Endothelial cell of umbilical vein (primary cell): ENCODE measurements around the gene MORC2. TPM values are rescaled to one million over a fixed set of nuclear protein-coding genes. Genes with fewer than 3 reads are reported as not detected.

Experiments used
- BruUV-seq: library from RNA; stranded (reverse); fragments of 400-500 nt; replicated peaks from 2 replicates; lab custom pipeline; 2021; lab: Mats Ljungman, UMichigan
- CTCF ChIA-PET: fragments of 300-600, 350-600 bp; sonication (Branson Sonifier 250); formaldehyde crosslinking; loops from one replicate; lab custom pipeline; 2021; ENCODE audit warnings: antibody characterized with exemption, inconsistent platforms; lab: Charles Lee
- POLR2A ChIA-PET: fragments of 300-600, 350-600 bp; sonication (Branson Sonifier 250); formaldehyde crosslinking; loops from one replicate; lab custom pipeline; 2021; ENCODE audit warnings: antibody characterized with exemption, inconsistent platforms; lab: Charles Lee
- DNase-seq: peaks from one replicate; pipeline ENCODE4 v3.0.0-alpha.2; 2011; ENCODE audit warnings: low read depth, low spot score
- FAIRE-seq: peaks from 2 replicates; lab custom pipeline; 2011; peaks lifted over from hg19 to GRCh38; lab: Jason Lieb, UNC
- H2AFZ ChIP-seq: 2 replicates; pipeline ENCODE4 v1.6.0; 2012; ENCODE audit warnings: low read depth, low read length, control low read depth, inconsistent platforms
- H3K27ac ChIP-seq: 2 replicates; pipeline ENCODE4 v1.5.1; 2011; ENCODE audit warnings: low read depth, mild to moderate bottlenecking, control low read depth, low read length, moderate library complexity; ENCODE audit not compliant: insufficient read depth
- H3K27me3 ChIP-seq, 2 experiments: 2 replicates each; pipeline versions ENCODE4 v1.6.0 to v1.6.1; 2011; ENCODE audit warnings: low read length in 2 of 2, mixed read lengths in 1 of 2; ENCODE audit not compliant: control insufficient read depth in 2 of 2, insufficient read depth in 2 of 2
- H3K36me3 ChIP-seq, 2 experiments: 2 replicates in 1 of 2; 3 replicates in 1 of 2; pipeline ENCODE4 v1.5.1; 2011; ENCODE audit warnings: low read length in 2 of 2, mild to moderate bottlenecking in 1 of 2, moderate library complexity in 1 of 2; ENCODE audit not compliant: control insufficient read depth in 2 of 2, insufficient read depth in 2 of 2; ENCODE audit errors: extremely low read depth in 1 of 2
- H3K4me1 ChIP-seq: 3 replicates; pipeline ENCODE4 v1.5.1; 2011; ENCODE audit warnings: mild to moderate bottlenecking, low read length; ENCODE audit not compliant: control insufficient read depth, insufficient read depth; ENCODE audit errors: extremely low read depth
- H3K4me2 ChIP-seq: 2 replicates; pipeline ENCODE4 v1.6.1; 2011; ENCODE audit warnings: low read length, control low read depth, mixed read lengths; ENCODE audit not compliant: insufficient read depth
- H3K4me3 ChIP-seq, 3 experiments: fragments of 200-600 bp in 1 of 3; sonication (generic), shearing (Covaris generic) in 1 of 3; replicated peaks in 1 of 3; 2 replicates each; pipeline ENCODE4 v1.5.1; 2011 to 2016; ENCODE audit warnings: control low read depth in 3 of 3, low read length in 3 of 3, mild to moderate bottlenecking in 2 of 3, inconsistent platforms in 1 of 3, low read depth in 1 of 3, moderate library complexity in 1 of 3; ENCODE audit not compliant: insufficient read depth in 1 of 3
- H3K79me2 ChIP-seq: 2 replicates; pipeline ENCODE4 v1.6.0; 2012; ENCODE audit warnings: low read length, inconsistent platforms; ENCODE audit not compliant: control insufficient read depth, insufficient read depth
- H3K9ac ChIP-seq: replicated peaks from 2 replicates; pipeline ENCODE3; 2011; ENCODE audit warnings: low read length, control low read depth; ENCODE audit not compliant: insufficient read depth; ENCODE audit errors: extremely low read depth
- H3K9me1 ChIP-seq: replicated peaks from 3 replicates; pipeline ENCODE4 v1.6.0; 2011; ENCODE audit warnings: mild to moderate bottlenecking, low read length; ENCODE audit not compliant: control insufficient read depth, insufficient read depth; ENCODE audit errors: extremely low read depth
- H3K9me3 ChIP-seq: replicated peaks from 2 replicates; pipeline ENCODE4 v1.5.1; 2012; ENCODE audit warnings: low read length, inconsistent platforms; ENCODE audit not compliant: control insufficient read depth, insufficient read depth
- H4K20me1 ChIP-seq: replicated peaks from 2 replicates; pipeline ENCODE3; 2011; ENCODE audit warnings: mild to moderate bottlenecking, low read length; ENCODE audit not compliant: control insufficient read depth, insufficient read depth; ENCODE audit errors: extremely low read depth
- EZH2 ChIP-seq: IDR thresholded peaks from 2 replicates; pipeline ENCODE4 v1.6.1; 2012; ENCODE audit warnings: borderline replicate concordance, low read depth, mild to moderate bottlenecking, moderate library complexity, low read length, inconsistent platforms; ENCODE audit not compliant: severe bottlenecking
- FOS ChIP-seq: IDR thresholded peaks from 2 replicates; pipeline ENCODE4 v1.6.1; 2011; ENCODE audit warnings: mild to moderate bottlenecking, low read length, moderate library complexity, borderline replicate concordance; ENCODE audit not compliant: insufficient read depth
- GATA2 ChIP-seq: IDR thresholded peaks from 2 replicates; pipeline ENCODE4 v1.7.0; 2011; ENCODE audit warnings: low read depth, mild to moderate bottlenecking, moderate library complexity, mixed read lengths, low read length; ENCODE audit not compliant: insufficient read length, insufficient read depth
- JUN ChIP-seq: IDR thresholded peaks from 2 replicates; pipeline ENCODE4 v1.6.1; 2011; ENCODE audit warnings: borderline replicate concordance, low read depth; ENCODE audit not compliant: insufficient read length, insufficient read depth
- MYC ChIP-seq: IDR thresholded peaks from one replicate; pipeline ENCODE4 v1.6.1; 2011; ENCODE audit warnings: mild to moderate bottlenecking, low read depth, low read length
- POLR2A ChIP-seq: IDR thresholded peaks from 2 replicates; pipeline ENCODE4 v1.6.1; 2012; ENCODE audit warnings: low read depth, mild to moderate bottlenecking, control low read depth, low read length
- POLR2AphosphoS5 ChIP-seq: IDR thresholded peaks from 2 replicates; pipeline ENCODE4 v1.6.1; 2012; ENCODE audit warnings: low read depth, mild to moderate bottlenecking, control low read depth, low read length, moderate library complexity; ENCODE audit not compliant: insufficient read depth
- dilution Hi-C: fragments of 300-500 bp; cut with MboI; formaldehyde crosslinking; loops from one replicate; pipeline ENCODE4 v1.15.0; 2019; ENCODE audit warnings: low sequenced_read_pairs; ENCODE audit not compliant: extremely low pct_ligation_motif_present
- intact Hi-C: fragments of 100-400 bp; cut with micrococcal nuclease; formaldehyde crosslinking; loops from one replicate; pipeline ENCODE4 v1.10.0; 2022
- polyA plus RNA-seq, 4 experiments: library from polyadenylated mRNA; depleted of rRNA in 3 of 4; stranded (reverse) in 3 of 4; unstranded in 1 of 4; fragments of >200 nt; gene quantifications; 2 replicates each; pipeline versions ENCODE4 v1.2.1 to v1.2.3, GENCODE V29; 2011 to 2012; ENCODE audit warnings: missing spikeins in 1 of 4
- total RNA-seq: library from RNA; stranded (reverse); gene quantifications from 2 replicates; pipeline ENCODE4 v1.2.3, GENCODE V29; 2021
- TF ChIP-seq, protein P1 (sequence below): IDR thresholded peaks from 2 replicates; pipeline ENCODE4 v1.6.1; 2011; ENCODE audit not compliant: insufficient read depth, insufficient read length
- TF ChIP-seq, protein P2 (sequence below), 2 donors: IDR thresholded peaks; 1 replicate in 1 of 2; 2 replicates in 1 of 2; pipeline ENCODE4 v1.5.1; 2011; ENCODE audit warnings: low read length in 2 of 2, mild to moderate bottlenecking in 2 of 2, moderate library complexity in 2 of 2, control low read depth in 1 of 2, inconsistent platforms in 1 of 2, low read depth in 1 of 2; ENCODE audit not compliant: insufficient read depth in 1 of 2; ENCODE audit errors: extremely low read depth in 1 of 2

The MORC2 gene
- total and polyA plus RNA-seq, 2 donors (not counting 3 experiments of a cell fraction or from before 2014, with no cell fraction given): 11.6 to 34.7 TPM

DNA sequence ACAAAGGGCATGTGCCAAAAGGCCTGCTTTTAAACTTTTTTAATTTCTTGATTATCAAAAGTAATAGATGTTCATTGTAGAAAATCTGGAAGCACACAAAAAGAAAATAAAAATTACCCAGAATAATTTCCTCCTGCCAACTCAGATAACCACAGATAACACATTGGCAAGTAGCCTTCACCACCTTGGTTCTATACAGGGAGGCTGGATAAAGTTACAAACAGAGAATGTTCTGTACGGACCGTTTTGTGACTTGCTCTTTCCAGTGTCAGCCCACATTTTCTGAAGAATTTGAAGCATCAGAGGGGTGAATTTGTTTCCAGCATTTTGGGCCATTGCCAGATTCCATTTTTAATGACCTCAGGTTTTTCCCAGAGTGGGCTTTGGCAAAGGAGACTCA, 24.0 kb upstream of the MORC2 start:
- no peaks in the 10 kb centered on the region for H3K36me3 ChIP-seq
- H2AFZ ChIP-seq: no peak overlapping the region
- H3K9me3 ChIP-seq: no peaks in the 10 kb centered on the region
- H3K9me1 ChIP-seq: no peaks in the 10 kb centered on the region
- no TSS peak for BruUV-seq
- peaks cover 4 to 8% of the 10 kb centered on the region in 2 experiments for H3K27me3 ChIP-seq
- no peak overlapping the region for H3K4me2 ChIP-seq
- H3K79me2 ChIP-seq: no peaks in the 10 kb centered on the region
- intact Hi-C loops (no loop called here), dilution Hi-C loops (no loop called here)
- FAIRE-seq (no peak), DNase-seq (no peak)
- H4K20me1 ChIP-seq: no peaks in the 10 kb centered on the region
- CTCF ChIA-PET: no interaction called here
- POLR2A ChIA-PET: no interaction called here
- TF ChIP-seq, protein P1, sequence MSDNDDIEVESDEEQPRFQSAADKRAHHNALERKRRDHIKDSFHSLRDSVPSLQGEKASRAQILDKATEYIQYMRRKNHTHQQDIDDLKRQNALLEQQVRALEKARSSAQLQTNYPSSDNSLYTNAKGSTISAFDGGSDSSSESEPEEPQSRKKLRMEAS: no peak
- no peak for TF ChIP-seq FOS
- TF ChIP-seq GATA2: no peak
- TF ChIP-seq EZH2: no peak
- no peak for TF ChIP-seq POLR2AphosphoS5
- no peak for TF ChIP-seq MYC
- no peak for TF ChIP-seq POLR2A
- H3K4me1 ChIP-seq: no peaks in the 10 kb centered on the region
- no peak overlapping the region for H3K4me3 ChIP-seq
- no peak overlapping the region for H3K9ac ChIP-seq
- H3K27ac ChIP-seq: no peak overlapping the region

DNA sequence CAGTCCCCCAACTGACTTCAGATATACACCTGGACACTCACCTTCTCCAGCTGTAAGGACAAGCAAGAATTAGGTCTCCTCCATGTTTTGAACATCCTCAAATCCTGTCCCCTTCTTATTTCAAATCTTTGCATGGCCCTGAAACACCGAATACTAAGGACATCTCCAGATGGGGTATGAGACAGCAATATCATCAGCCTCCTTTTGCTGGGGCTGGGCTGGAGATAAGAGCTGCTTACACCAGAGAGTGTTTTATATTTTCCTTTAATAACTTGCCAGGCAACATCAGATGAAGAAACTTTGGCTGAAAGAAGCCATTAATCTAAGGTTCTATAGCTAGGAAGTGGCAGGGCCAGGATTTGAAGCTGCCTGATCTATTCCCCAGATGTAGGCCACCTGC, 22.1 kb upstream of the MORC2 start:
- Histone ChIP-seq H3K27me3 (peaks cover 2 to 5% of the 10 kb centered on the region in 2 experiments), H3K4me3 (no peak overlapping the region), H3K9ac (no peak overlapping the region), H3K9me1 (no peaks in the 10 kb centered on the region), H3K27ac (no peak overlapping the region), H3K36me3 (no peaks in the 10 kb centered on the region), H4K20me1 (no peaks in the 10 kb centered on the region), H3K79me2 (no peaks in the 10 kb centered on the region), H3K4me2 (no peak overlapping the region), H3K9me3 (no peaks in the 10 kb centered on the region), H2AFZ (no peak overlapping the region), H3K4me1 (no peaks in the 10 kb centered on the region)
- no TSS peak for BruUV-seq
- ChIA-PET CTCF (interaction anchor here (0.6 kb wide), 1 partner anchor 11 kb away, joined by 3 read pairs; no protein-coding TSS in a partner anchor), POLR2A (no interaction called here)
- dilution Hi-C loops (no loop called here), intact Hi-C loops (no loop called here)
- no peak for DNase-seq
- no peak for FAIRE-seq
- TF ChIP-seq, protein P1: no peak
- TF ChIP-seq EZH2: no peak
- TF ChIP-seq JUN: no peak
- no peak for TF ChIP-seq MYC
- TF ChIP-seq GATA2: no peak
- TF ChIP-seq, protein P2, sequence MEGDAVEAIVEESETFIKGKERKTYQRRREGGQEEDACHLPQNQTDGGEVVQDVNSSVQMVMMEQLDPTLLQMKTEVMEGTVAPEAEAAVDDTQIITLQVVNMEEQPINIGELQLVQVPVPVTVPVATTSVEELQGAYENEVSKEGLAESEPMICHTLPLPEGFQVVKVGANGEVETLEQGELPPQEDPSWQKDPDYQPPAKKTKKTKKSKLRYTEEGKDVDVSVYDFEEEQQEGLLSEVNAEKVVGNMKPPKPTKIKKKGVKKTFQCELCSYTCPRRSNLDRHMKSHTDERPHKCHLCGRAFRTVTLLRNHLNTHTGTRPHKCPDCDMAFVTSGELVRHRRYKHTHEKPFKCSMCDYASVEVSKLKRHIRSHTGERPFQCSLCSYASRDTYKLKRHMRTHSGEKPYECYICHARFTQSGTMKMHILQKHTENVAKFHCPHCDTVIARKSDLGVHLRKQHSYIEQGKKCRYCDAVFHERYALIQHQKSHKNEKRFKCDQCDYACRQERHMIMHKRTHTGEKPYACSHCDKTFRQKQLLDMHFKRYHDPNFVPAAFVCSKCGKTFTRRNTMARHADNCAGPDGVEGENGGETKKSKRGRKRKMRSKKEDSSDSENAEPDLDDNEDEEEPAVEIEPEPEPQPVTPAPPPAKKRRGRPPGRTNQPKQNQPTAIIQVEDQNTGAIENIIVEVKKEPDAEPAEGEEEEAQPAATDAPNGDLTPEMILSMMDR (IDR thresholded peaks at IDR 0.05; ENCODE audit: extremely low read depth in 1 of 2, insufficient read depth in 1 of 2, low read depth in 1 of 2, low read length in 2 of 2): no peak
- TF ChIP-seq POLR2A: no peak
